NCI-H510A treated with DMSO at 0.1 percent for 48 hours (cell line): ENCODE measurements around the gene MLLT3.

Experiments
- DNase-seq: peaks from one replicate; lab custom pipeline; 2025; lab: John Stamatoyannopoulos, UW

The MLLT3 gene

GRCh38 chr9:20512106-20512505, 110.2 kb downstream of the MLLT3 start:
- DNase-seq: no peak

GRCh38 chr9:20511686-20512085, 110.6 kb downstream of the MLLT3 start:
- DNase-seq: no peak

DNA sequence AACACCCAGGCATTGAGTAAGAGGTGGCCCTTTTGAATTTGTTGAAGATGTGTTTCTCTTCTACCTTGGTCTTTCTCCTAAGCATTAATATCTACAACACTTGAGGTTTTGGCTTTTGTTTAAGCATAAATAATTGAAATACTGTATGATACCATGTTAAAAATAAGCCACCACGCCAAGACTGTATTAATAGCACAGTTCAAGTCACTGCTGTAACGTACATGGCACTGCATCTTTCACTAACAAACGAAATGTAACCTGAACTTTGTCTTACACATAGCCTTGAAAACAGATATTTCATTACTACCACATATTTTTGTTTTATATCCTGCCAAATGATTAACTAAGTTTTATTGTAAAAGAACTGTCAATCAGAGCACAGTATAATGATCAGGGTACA, 112.8 kb downstream of the MLLT3 start:
- DNase-seq: no peak

- DNase-seq: no peak
These were observed 114.1 kb downstream of the MLLT3 start for GRCh38 chr9:20508242-20508641.

- no peak for DNase-seq
These were observed 114.9 kb downstream of the MLLT3 start for GRCh38 chr9:20507431-20507830.

- no peak for DNase-seq
These were observed 116.0 kb downstream of the MLLT3 start for GRCh38 chr9:20506099-20506900.

DNA sequence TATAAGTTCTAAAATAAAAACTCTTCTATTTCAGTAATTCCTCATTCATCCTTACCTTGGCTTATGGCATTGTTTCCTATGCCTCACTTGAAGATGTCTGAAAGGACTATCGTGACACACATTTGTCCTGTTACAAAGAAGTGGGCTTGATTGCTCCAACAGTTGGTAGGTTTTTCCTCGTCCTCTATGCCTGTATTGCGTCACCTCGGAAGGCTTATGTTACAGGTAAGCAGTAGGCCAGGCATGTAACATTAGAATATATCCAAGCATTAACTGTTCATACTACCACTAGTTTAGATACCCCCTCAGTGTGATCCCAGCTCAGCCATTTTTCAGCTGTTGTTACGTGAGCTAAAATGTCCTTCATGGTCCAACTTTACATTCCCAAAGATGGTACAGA, 116.7 kb downstream of the MLLT3 start:
- no peak for DNase-seq

GRCh38 chr9:20504930-20505329, 117.4 kb downstream of the MLLT3 start:
- DNase-seq: no peak

DNA sequence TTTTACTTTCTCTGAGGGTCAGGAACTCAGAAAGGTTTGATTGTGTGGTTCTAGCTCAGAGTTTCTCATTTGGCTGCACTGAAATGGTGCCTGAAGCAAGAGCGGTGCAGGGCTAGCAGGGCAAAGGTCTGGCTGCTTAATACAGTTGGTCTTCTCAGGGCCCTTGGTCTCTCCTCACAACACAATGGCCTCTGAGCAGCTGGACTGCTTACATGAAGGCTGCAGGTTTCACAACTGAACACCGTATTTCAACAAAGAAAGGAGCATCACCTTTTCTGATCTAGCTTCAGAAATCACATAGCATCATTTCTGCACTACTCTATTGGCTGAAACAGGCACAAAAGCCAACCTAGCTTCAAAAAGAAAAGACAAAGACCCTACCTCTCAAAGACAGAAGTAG, 122.2 kb downstream of the MLLT3 start:
- no peak for DNase-seq

DNA sequence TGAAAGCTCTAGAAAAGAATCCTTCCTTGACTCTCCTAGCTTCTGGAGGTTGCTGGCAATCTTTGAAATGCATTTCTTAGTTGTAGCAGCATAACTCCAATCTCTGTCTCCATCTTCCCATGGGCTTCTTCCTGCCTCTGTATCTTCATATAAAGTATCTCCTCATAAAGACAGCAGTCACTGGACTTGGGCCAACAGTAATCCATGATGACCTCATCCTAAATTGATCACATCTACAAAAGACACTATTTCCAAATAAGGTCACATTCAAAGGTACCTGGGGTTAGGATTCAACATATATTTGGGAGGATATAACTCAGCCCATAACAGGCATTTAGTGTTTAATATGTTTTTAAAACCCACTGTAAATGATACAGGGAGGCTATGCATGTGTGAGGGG, 123.3 kb downstream of the MLLT3 start:
- no peak for DNase-seq

- DNase-seq: no peak
These were observed 126.0 kb downstream of the MLLT3 start for GRCh38 chr9:20496328-20496727.

GRCh38 chr9:20495098-20495497, 127.2 kb downstream of the MLLT3 start:
- no peak for DNase-seq

DNA sequence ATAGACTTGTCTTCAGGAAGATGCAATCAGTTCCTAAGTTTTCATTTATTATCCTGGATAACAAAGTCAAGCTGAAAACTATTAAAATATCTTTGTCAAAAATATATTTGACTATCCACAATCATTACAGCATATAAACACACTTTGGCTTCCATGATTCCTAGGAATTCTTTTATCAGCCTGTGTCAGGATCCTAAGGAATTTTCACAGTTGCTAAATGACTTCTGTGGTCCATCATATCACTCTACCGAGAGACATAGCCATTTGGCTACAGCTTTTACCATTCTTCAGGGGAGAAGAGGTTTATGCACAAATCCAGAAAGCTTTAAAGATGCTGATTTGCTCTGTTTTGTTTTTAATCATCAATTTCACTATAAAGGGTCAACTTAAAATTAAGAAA, 128.3 kb downstream of the MLLT3 start:
- DNase-seq: no peak

DNA sequence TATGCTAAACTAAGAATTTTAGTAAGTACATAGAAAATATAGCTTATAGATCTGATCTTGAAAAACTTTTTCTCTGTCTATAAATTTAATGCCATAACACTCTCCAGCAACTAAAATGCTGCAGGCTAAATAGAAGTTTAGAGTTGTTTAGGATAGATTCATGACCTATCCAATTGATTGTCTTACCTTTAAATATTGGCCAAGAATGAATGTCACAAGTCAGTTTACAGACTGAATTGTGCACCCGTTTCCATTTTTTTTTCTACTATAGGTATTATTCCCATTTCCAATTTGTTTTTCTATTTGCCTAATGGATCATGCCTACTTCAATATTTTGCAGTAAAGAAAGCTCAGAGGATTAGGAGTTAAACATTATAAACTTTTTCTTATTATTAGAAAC, 129.5 kb downstream of the MLLT3 start:
- no peak for DNase-seq

- no peak for DNase-seq
These were observed 130.7 kb downstream of the MLLT3 start for GRCh38 chr9:20491612-20492011.

- DNase-seq: no peak
These were observed 132.0 kb downstream of the MLLT3 start for GRCh38 chr9:20490246-20490834.

- no peak for DNase-seq
These were observed 133.6 kb downstream of the MLLT3 start for GRCh38 chr9:20488691-20489090.

GRCh38 chr9:20486552-20486951, 135.7 kb downstream of the MLLT3 start:
- no peak for DNase-seq

- no peak for DNase-seq
These were observed 140.9 kb downstream of the MLLT3 start for GRCh38 chr9:20481437-20481836.

GRCh38 chr9:20480249-20480648, 142.1 kb downstream of the MLLT3 start:
- DNase-seq: no peak

DNA sequence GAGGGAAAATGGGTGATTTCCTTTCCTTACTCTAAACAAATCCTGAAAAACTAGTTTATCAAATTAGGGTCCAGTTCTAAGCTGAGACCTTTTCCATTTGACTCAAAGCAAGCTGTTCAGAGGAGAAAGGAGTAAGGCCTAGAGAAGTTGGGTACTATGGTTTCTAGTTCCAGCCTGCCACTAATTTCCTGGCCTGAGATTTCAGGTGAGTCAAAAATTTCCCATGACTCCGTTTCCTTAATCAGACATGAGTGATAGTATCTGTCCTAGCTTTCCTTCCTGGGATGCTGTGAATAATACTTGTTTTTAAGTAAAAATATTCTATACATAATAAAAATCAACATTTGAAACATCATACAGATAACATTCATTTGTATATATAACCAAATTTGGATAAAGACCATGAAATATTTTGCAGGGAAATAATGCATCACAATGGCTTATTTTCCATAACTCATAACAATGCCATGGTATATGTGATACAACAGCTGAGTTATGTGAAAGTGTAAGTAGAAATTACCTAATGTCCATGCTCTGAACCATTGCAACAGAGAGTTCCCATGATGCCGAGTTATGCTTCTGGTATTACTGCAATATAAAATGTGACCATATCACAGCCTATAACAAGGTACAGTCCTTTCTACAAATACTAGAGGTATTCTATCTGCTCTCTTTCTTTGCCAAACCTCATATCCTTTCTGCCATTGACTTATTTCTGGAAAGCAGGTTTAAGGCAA, 142.7 kb downstream of the MLLT3 start:
- no peak for DNase-seq

DNA sequence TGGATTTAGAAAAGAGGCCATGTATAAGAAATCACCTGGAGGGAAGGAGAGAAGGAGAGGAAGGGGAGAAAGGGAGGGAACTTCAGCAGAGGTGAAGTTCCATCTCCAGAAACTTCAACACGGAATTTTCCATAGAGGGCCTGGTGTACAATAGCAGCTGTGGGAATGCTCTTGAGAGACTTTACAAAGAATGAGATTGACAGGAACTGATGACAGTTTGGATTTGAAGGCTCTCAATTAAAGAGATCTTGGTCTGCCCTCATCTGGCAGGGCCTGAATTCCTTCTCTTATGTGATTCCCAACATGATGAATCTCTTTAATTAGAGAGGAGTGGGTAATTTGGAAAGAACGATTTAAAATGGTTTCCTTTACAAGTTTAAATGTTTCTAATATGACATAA, 143.5 kb downstream of the MLLT3 start:
- DNase-seq: no peak

DNA sequence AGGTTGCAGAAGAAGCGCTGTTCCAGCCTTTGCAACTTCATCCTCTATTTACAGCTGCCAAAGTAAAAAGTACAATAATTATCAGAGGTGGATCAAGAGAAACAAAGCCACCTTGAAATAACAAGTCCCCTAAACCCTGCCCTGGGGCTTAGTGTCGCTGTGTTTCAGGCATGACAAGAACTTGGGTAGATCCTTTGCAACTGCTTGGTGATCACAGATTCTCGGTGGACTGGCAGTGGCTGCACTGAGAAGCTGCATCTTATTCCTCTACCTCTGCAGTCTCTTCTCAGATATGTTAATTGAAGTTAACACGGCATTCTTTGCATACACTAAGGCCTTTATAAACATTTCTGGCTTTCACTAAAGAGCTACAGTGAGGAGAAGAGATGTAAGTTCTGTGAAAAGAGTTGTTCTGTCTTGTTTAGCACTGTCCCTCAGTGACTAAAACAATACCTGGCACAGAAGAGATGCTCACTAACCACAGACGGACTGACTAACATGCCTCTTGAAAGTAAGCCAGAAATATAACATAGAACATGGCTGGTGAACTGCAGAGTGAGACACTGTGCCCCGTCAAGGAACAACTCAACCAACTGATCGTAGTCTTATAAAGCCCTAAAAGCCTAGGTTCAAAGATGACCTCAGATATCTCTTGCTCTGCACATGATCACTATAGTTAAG, 144.2 kb downstream of the MLLT3 start:
- DNase-seq: no peak
